K562 (cell line): ENCODE measurements around the gene NT5C3B. TPM values are rescaled to one million over a fixed set of nuclear protein-coding genes. Genes with fewer than 3 reads are reported as not detected.
A peak's percentile ranks its signal among the peaks of the same experiment; 100 is the strongest.

ENCODE experiments used
- CBX3 ChIP-seq, 2 experiments: IDR thresholded peaks; 1 replicate in 1 of 2; 2 replicates in 1 of 2; pipeline ENCODE4 v1.6.1; 2012; ENCODE audit warnings: inconsistent platforms in 2 of 2, low read length in 2 of 2, borderline replicate concordance in 1 of 2, control low read depth in 1 of 2
- EP300 ChIP-seq: IDR thresholded peaks from 2 replicates; pipeline ENCODE4 v1.6.1; 2012; ENCODE audit warnings: low read length, improper control_type of control experiment
- GABPB2 ChIP-seq: fragments of 250-450 bp; sonication (Bioruptor Pico); conservative IDR thresholded peaks from 2 replicates; pipeline ENCODE4 v1.5.1; 2021; ENCODE audit warnings: mild to moderate bottlenecking
- HNRNPUL1 ChIP-seq: fragments of 200-400 bp; formaldehyde crosslinking; IDR thresholded peaks from 2 replicates; pipeline ENCODE4 v1.6.1; 2017; ENCODE audit warnings: low read length
- KDM4B ChIP-seq, 2 experiments: fragments of 450-650 bp in 1 of 2; sonication (generic) in 1 of 2; IDR thresholded peaks; 2 replicates each; pipeline ENCODE4 v1.6.1; 2016 to 2017; ENCODE audit warnings: borderline replicate concordance in 2 of 2, antibody characterized with exemption in 1 of 2, low read depth in 1 of 2, mild to moderate bottlenecking in 1 of 2
- MTA1 ChIP-seq: fragments of 450-650 bp; IDR thresholded peaks from 2 replicates; pipeline ENCODE4 v1.6.1; 2017; ENCODE audit warnings: borderline replicate concordance
- NCOR1 ChIP-seq: fragments of 450-650 bp; IDR thresholded peaks from 2 replicates; pipeline ENCODE4 v1.6.1; 2016; ENCODE audit warnings: mild to moderate bottlenecking, moderate library complexity
- NONO ChIP-seq, 2 experiments: fragments of 200-400 bp in 1 of 2; fragments of 450-650 bp in 1 of 2; formaldehyde crosslinking in 1 of 2; IDR thresholded peaks; 2 replicates each; pipeline ENCODE4 v1.6.1; 2017; ENCODE audit warnings: low read depth in 2 of 2, mild to moderate bottlenecking in 2 of 2, moderate library complexity in 2 of 2, low read length in 1 of 2
- SMAD1 ChIP-seq: fragments of 150-350 bp; IDR thresholded peaks from 2 replicates; pipeline ENCODE4 v1.6.1; 2014; ENCODE audit warnings: low read length, low read depth; ENCODE audit not compliant: partially characterized antibody
- TCF7L2 ChIP-seq: fragments of 150-350 bp; IDR thresholded peaks from 2 replicates; pipeline ENCODE4 v1.6.1; 2016; ENCODE audit warnings: low read depth, mild to moderate bottlenecking, low read length, moderate library complexity
- THRAP3 ChIP-seq: fragments of 450-650 bp; IDR thresholded peaks from 2 replicates; pipeline ENCODE4 v1.6.1; 2016; ENCODE audit warnings: mild to moderate bottlenecking, inconsistent platforms, borderline replicate concordance
- XRCC5 ChIP-seq: fragments of 200-400 bp; formaldehyde crosslinking; IDR thresholded peaks from 2 replicates; pipeline ENCODE4 v1.6.1; 2017; ENCODE audit warnings: low read depth, mild to moderate bottlenecking, low read length
- ZNF668 ChIP-seq: fragments of 250-450 bp; sonication (Bioruptor Pico); IDR thresholded peaks from 2 replicates; pipeline ENCODE4 v1.8.0; 2022; ENCODE audit warnings: mild to moderate bottlenecking, inconsistent platforms
- ZNF695 ChIP-seq: fragments of 450-650 bp; formaldehyde crosslinking; IDR thresholded peaks from 2 replicates; pipeline ENCODE4 v1.4.0; 2020; ENCODE audit warnings: mild to moderate bottlenecking, moderate library complexity
- ZNF76 ChIP-seq: fragments of 250-450 bp; sonication (Bioruptor Pico); IDR thresholded peaks from 2 replicates; pipeline ENCODE4 v1.4.0; 2020; ENCODE audit warnings: mild to moderate bottlenecking, moderate library complexity, borderline replicate concordance
- polyA plus RNA-seq, 8 experiments: library from polyadenylated mRNA; depleted of rRNA in 4 of 8; stranded (reverse) in 5 of 8; unstranded in 3 of 8; fragments of >200 nt; fragmentation: Nextera tagmentation in 2 of 8; fragmentation: Illumina TruSeq in 1 of 8; extraction: Ambion mirVana in 2 of 8; extraction: Trizol in 1 of 8; gene quantifications; 2 replicates each; pipeline versions ENCODE4 v1.2.1 to v1.2.3, GENCODE V29; 2011 to 2014; ENCODE audit warnings: inconsistent platforms in 1 of 8, missing spikeins in 1 of 8
- total RNA-seq, 7 experiments: library from RNA; depleted of rRNA in 6 of 7; stranded (reverse); fragments of >200 nt in 6 of 7; fragmentation: Illumina TruSeq in 2 of 7; extraction: Trizol in 2 of 7; gene quantifications; 2 replicates each; pipeline versions ENCODE4 v1.2.1 to v1.2.3, GENCODE V29; 2011 to 2021; ENCODE audit warnings: low replicate concordance in 1 of 7
- TF ChIP-seq, protein P1 (sequence below): fragments of 200-800 bp; sonication (Bioruptor generic); IDR thresholded peaks from 2 replicates; pipeline ENCODE4 v1.6.1; 2017; ENCODE audit warnings: missing genetic modification characterization, missing compliant biosample characterization
- TF ChIP-seq, protein P2 (sequence below): fragments of 250-450 bp; sonication (Bioruptor Pico); IDR thresholded peaks from 2 replicates; pipeline ENCODE4 v1.5.0; 2021
- TF ChIP-seq, protein P3 (sequence below): fragments of 250-450 bp; sonication (Bioruptor Pico); IDR thresholded peaks from 2 replicates; pipeline ENCODE4 v1.5.0; 2020; ENCODE audit warnings: mild to moderate bottlenecking, borderline replicate concordance
- TF ChIP-seq, protein P4 (sequence below): sonication (generic); formaldehyde crosslinking; IDR thresholded peaks from 2 replicates; pipeline ENCODE4 v1.8.1; 2023; ENCODE audit warnings: mild to moderate bottlenecking, missing genetic modification reagents
- TF ChIP-seq, protein P5 (sequence below): sonication (generic); formaldehyde crosslinking; IDR thresholded peaks from 2 replicates; pipeline ENCODE4 v1.9.0; 2022; ENCODE audit warnings: mild to moderate bottlenecking, missing genetic modification reagents
- TF ChIP-seq, protein P6 (sequence below), 2 experiments: fragments of 450-650 bp; IDR thresholded peaks; 2 replicates each; pipeline ENCODE4 v1.6.1; 2016

Gene NT5C3B
- total and polyA plus RNA-seq, 9 of the 15 experiments (the other 6 are each of a cell fraction or from before 2014, with no cell fraction given), result 2.0 to 166 (median 85.0) TPM

DNA sequence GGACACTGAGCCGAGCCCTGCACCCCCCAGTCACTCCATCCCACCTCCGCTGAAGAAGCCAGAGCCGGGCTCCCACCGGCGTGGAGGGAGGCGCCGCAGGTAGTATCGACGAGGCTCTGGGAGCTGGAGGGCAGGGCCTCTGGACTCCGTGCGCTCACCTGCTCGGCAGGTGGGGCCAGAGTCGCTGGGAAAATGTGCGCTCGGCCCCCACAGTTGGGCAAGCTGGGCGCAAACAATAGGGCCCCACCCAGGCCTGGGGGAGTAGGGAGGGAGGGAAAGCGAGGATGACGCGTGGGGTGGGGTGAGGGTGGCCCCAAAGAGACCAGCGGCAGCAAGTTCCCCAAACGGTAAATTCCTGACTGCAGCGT, 50.2 kb downstream of the NT5C3B start (continued):
- no peak for TF ChIP-seq EP300
- TF ChIP-seq, protein P1, sequence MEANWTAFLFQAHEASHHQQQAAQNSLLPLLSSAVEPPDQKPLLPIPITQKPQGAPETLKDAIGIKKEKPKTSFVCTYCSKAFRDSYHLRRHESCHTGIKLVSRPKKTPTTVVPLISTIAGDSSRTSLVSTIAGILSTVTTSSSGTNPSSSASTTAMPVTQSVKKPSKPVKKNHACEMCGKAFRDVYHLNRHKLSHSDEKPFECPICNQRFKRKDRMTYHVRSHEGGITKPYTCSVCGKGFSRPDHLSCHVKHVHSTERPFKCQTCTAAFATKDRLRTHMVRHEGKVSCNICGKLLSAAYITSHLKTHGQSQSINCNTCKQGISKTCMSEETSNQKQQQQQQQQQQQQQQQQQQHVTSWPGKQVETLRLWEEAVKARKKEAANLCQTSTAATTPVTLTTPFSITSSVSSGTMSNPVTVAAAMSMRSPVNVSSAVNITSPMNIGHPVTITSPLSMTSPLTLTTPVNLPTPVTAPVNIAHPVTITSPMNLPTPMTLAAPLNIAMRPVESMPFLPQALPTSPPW (CRISPR knock-in tag), result peak; percentile 11; the same call in 1 of the 2 replicates
- TF ChIP-seq, protein P2, sequence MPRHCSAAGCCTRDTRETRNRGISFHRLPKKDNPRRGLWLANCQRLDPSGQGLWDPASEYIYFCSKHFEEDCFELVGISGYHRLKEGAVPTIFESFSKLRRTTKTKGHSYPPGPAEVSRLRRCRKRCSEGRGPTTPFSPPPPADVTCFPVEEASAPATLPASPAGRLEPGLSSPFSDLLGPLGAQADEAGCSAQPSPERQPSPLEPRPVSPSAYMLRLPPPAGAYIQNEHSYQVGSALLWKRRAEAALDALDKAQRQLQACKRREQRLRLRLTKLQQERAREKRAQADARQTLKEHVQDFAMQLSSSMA, result no peak
- TF ChIP-seq, protein P3, sequence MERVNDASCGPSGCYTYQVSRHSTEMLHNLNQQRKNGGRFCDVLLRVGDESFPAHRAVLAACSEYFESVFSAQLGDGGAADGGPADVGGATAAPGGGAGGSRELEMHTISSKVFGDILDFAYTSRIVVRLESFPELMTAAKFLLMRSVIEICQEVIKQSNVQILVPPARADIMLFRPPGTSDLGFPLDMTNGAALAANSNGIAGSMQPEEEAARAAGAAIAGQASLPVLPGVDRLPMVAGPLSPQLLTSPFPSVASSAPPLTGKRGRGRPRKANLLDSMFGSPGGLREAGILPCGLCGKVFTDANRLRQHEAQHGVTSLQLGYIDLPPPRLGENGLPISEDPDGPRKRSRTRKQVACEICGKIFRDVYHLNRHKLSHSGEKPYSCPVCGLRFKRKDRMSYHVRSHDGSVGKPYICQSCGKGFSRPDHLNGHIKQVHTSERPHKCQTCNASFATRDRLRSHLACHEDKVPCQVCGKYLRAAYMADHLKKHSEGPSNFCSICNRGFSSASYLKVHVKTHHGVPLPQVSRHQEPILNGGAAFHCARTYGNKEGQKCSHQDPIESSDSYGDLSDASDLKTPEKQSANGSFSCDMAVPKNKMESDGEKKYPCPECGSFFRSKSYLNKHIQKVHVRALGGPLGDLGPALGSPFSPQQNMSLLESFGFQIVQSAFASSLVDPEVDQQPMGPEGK (CRISPR knock-in tag), result no peak
- no peak for TF ChIP-seq ZNF668
- TF ChIP-seq THRAP3, result no peak
- TF ChIP-seq, protein P4, sequence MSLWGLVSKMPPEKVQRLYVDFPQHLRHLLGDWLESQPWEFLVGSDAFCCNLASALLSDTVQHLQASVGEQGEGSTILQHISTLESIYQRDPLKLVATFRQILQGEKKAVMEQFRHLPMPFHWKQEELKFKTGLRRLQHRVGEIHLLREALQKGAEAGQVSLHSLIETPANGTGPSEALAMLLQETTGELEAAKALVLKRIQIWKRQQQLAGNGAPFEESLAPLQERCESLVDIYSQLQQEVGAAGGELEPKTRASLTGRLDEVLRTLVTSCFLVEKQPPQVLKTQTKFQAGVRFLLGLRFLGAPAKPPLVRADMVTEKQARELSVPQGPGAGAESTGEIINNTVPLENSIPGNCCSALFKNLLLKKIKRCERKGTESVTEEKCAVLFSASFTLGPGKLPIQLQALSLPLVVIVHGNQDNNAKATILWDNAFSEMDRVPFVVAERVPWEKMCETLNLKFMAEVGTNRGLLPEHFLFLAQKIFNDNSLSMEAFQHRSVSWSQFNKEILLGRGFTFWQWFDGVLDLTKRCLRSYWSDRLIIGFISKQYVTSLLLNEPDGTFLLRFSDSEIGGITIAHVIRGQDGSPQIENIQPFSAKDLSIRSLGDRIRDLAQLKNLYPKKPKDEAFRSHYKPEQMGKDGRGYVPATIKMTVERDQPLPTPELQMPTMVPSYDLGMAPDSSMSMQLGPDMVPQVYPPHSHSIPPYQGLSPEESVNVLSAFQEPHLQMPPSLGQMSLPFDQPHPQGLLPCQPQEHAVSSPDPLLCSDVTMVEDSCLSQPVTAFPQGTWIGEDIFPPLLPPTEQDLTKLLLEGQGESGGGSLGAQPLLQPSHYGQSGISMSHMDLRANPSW, result no peak
- TF ChIP-seq HNRNPUL1, result no peak
- TF ChIP-seq, protein P5, sequence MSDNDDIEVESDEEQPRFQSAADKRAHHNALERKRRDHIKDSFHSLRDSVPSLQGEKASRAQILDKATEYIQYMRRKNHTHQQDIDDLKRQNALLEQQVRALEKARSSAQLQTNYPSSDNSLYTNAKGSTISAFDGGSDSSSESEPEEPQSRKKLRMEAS, result peak; percentile 4; the same call in 1 of the 2 replicates
- no peak for TF ChIP-seq TCF7L2
- no peak for TF ChIP-seq ZNF695
- TF ChIP-seq, protein P6, sequence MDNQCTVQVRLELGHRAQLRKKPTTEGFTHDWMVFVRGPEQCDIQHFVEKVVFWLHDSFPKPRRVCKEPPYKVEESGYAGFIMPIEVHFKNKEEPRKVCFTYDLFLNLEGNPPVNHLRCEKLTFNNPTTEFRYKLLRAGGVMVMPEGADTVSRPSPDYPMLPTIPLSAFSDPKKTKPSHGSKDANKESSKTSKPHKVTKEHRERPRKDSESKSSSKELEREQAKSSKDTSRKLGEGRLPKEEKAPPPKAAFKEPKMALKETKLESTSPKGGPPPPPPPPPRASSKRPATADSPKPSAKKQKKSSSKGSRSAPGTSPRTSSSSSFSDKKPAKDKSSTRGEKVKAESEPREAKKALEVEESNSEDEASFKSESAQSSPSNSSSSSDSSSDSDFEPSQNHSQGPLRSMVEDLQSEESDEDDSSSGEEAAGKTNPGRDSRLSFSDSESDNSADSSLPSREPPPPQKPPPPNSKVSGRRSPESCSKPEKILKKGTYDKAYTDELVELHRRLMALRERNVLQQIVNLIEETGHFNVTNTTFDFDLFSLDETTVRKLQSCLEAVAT (IDR thresholded peaks at IDR 0.05), result no peak
- no peak for TF ChIP-seq MTA1
- no peak for TF ChIP-seq CBX3 (IDR thresholded peaks at IDR 0.05; ENCODE audit: borderline replicate concordance in 1 of 2, low read length in 2 of 2)
- TF ChIP-seq ZNF76 (CRISPR knock-in tag), result no peak
- TF ChIP-seq GABPB2 (CRISPR knock-in tag), result no peak
- no peak for TF ChIP-seq KDM4B (IDR thresholded peaks at IDR 0.05; ENCODE audit: borderline replicate concordance in 2 of 2, low read depth in 1 of 2)
- 0 out of 2 replicates have a peak, but pooled peaks have one; percentile 4 for TF ChIP-seq NCOR1
- no peak for TF ChIP-seq NONO (IDR thresholded peaks at IDR 0.05; ENCODE audit: low read depth in 2 of 2, low read length in 1 of 2)
- no peak for TF ChIP-seq XRCC5
- TF ChIP-seq SMAD1, result no peak
